ENCODE measurements around the gene MAP2K7.

Gene MAP2K7

DNA sequence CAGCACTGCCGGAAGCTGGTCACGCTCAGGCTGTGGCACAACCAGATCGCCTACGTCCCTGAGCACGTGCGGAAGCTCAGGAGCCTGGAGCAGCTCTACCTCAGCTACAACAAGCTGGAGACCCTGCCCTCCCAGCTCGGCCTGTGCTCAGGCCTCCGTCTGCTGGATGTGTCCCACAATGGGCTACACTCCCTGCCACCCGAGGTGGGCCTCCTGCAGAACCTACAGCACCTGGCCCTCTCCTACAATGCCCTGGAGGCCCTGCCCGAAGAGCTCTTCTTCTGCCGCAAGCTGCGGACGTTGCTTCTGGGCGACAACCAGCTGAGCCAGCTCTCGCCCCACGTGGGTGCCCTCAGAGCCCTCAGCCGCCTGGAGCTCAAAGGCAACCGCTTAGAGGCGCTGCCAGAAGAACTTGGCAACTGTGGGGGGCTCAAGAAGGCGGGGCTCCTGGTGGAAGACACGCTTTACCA lies 3.2 kb upstream of the MAP2K7 start:
- no peak for ATAC-seq
- TF ChIP-seq PATZ1 (CRISPR knock-in tag; IDR thresholded peaks at IDR 0.05; ENCODE audit: borderline replicate concordance), result no peak
- no peak for TF ChIP-seq ARNTL (CRISPR knock-in tag; IDR thresholded peaks at IDR 0.05; ENCODE audit: borderline replicate concordance, low read depth)
- TF ChIP-seq, protein P1, sequence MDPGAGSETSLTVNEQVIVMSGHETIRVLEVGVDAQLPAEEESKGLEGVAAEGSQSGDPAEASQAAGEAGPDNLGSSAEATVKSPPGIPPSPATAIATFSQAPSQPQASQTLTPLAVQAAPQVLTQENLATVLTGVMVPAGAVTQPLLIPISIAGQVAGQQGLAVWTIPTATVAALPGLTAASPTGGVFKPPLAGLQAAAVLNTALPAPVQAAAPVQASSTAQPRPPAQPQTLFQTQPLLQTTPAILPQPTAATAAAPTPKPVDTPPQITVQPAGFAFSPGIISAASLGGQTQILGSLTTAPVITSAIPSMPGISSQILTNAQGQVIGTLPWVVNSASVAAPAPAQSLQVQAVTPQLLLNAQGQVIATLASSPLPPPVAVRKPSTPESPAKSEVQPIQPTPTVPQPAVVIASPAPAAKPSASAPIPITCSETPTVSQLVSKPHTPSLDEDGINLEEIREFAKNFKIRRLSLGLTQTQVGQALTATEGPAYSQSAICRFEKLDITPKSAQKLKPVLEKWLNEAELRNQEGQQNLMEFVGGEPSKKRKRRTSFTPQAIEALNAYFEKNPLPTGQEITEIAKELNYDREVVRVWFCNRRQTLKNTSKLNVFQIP (CRISPR knock-in tag; IDR thresholded peaks at IDR 0.05; ENCODE audit: borderline replicate concordance, low read depth), result no peak
- no peak for TF ChIP-seq ISL1 (CRISPR knock-in tag; IDR thresholded peaks at IDR 0.05)
- TF ChIP-seq PPARA (CRISPR knock-in tag; IDR thresholded peaks at IDR 0.05; ENCODE audit: borderline replicate concordance), result no peak
- no peak for TF ChIP-seq ZNF8 (CRISPR knock-in tag; IDR thresholded peaks at IDR 0.05)
- TF ChIP-seq, protein P2, sequence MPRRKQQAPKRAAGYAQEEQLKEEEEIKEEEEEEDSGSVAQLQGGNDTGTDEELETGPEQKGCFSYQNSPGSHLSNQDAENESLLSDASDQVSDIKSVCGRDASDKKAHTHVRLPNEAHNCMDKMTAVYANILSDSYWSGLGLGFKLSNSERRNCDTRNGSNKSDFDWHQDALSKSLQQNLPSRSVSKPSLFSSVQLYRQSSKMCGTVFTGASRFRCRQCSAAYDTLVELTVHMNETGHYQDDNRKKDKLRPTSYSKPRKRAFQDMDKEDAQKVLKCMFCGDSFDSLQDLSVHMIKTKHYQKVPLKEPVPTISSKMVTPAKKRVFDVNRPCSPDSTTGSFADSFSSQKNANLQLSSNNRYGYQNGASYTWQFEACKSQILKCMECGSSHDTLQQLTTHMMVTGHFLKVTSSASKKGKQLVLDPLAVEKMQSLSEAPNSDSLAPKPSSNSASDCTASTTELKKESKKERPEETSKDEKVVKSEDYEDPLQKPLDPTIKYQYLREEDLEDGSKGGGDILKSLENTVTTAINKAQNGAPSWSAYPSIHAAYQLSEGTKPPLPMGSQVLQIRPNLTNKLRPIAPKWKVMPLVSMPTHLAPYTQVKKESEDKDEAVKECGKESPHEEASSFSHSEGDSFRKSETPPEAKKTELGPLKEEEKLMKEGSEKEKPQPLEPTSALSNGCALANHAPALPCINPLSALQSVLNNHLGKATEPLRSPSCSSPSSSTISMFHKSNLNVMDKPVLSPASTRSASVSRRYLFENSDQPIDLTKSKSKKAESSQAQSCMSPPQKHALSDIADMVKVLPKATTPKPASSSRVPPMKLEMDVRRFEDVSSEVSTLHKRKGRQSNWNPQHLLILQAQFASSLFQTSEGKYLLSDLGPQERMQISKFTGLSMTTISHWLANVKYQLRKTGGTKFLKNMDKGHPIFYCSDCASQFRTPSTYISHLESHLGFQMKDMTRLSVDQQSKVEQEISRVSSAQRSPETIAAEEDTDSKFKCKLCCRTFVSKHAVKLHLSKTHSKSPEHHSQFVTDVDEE (CRISPR knock-in tag; IDR thresholded peaks at IDR 0.05), result no peak
- TF ChIP-seq CSDC2 (CRISPR knock-in tag; IDR thresholded peaks at IDR 0.05), result no peak
- no peak for TF ChIP-seq BACH2 (CRISPR knock-in tag; IDR thresholded peaks at IDR 0.05; ENCODE audit: borderline replicate concordance)
- no peak for TF ChIP-seq GLIS3 (CRISPR knock-in tag; IDR thresholded peaks at IDR 0.05)
- TF ChIP-seq ESRRG (CRISPR knock-in tag; IDR thresholded peaks at IDR 0.05), result no peak
- no peak for TF ChIP-seq SNAI2 (CRISPR knock-in tag; IDR thresholded peaks at IDR 0.05)
- no peak for TF ChIP-seq TOX (CRISPR knock-in tag; IDR thresholded peaks at IDR 0.05; ENCODE audit: borderline replicate concordance)
- TF ChIP-seq CREB5 (CRISPR knock-in tag; IDR thresholded peaks at IDR 0.05; ENCODE audit: low read depth), result no peak

DNA sequence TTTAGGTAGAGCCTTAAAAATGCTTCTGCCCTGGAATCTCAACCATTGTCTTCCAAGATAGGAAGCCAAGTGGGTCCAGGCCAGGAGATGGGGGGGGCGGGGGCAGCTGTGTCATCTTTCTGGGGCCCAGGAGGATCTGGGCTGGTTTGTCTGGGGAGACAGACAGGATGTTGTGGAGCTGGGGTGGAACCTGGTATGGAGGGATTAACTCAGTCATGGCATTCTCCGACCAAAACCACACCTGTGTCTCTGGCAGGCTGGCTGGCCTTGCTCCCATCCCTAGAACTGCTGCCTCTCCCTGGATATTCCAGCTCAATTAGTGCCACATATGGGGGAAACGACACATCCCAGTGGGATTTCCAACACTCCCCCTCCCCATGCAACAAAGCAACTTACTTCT lies 2.7 kb upstream of the MAP2K7 start:
- TF ChIP-seq CSRNP3 (CRISPR knock-in tag; IDR thresholded peaks at IDR 0.05), result no peak
- no peak for TF ChIP-seq PPARA (CRISPR knock-in tag; IDR thresholded peaks at IDR 0.05; ENCODE audit: borderline replicate concordance)
- ATAC-seq, result no peak

DNA sequence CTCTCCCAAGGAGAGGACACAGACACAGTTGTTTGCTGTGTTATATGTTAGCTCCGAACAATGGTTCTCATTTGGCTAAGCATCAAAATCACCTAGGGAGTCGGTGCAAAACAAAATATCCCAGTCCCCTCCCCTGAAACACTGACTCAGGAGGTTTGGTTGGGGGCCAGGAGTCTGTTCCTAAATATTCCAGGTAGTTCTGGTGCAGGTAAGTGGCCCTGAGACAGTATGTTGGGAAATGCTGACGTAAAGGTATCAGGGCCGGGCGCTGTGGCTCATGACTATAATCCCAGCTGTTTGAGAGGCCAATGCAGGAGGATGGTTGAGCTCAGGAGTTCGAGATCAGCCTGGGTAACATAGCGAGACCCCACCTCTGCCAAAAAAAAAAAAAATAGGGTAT lies 2.3 kb upstream of the MAP2K7 start:
- TF ChIP-seq ARNTL (CRISPR knock-in tag; IDR thresholded peaks at IDR 0.05; ENCODE audit: borderline replicate concordance, low read depth) (no peak), PATZ1 (CRISPR knock-in tag; IDR thresholded peaks at IDR 0.05; ENCODE audit: borderline replicate concordance) (no peak), ZFP3 (CRISPR knock-in tag; IDR thresholded peaks at IDR 0.05) (no peak), CREB5 (CRISPR knock-in tag; IDR thresholded peaks at IDR 0.05; ENCODE audit: low read depth) (no peak), PPARA (CRISPR knock-in tag; IDR thresholded peaks at IDR 0.05; ENCODE audit: borderline replicate concordance) (no peak), ZFP30 (CRISPR knock-in tag; IDR thresholded peaks at IDR 0.05) (no peak), GLIS3 (CRISPR knock-in tag; IDR thresholded peaks at IDR 0.05) (no peak), ESRRG (CRISPR knock-in tag; IDR thresholded peaks at IDR 0.05) (no peak), CSDC2 (CRISPR knock-in tag; IDR thresholded peaks at IDR 0.05) (no peak), CSRNP3 (CRISPR knock-in tag; IDR thresholded peaks at IDR 0.05) (no peak), RARB (CRISPR knock-in tag; IDR thresholded peaks at IDR 0.05) (no peak), TCF4 (CRISPR knock-in tag; IDR thresholded peaks at IDR 0.05; ENCODE audit: borderline replicate concordance) (no peak), ISL1 (CRISPR knock-in tag; IDR thresholded peaks at IDR 0.05) (no peak), ZC3H10 (CRISPR knock-in tag; IDR thresholded peaks at IDR 0.05) (no peak), ZNF8 (CRISPR knock-in tag; IDR thresholded peaks at IDR 0.05) (no peak)
- TF ChIP-seq, protein P1 (CRISPR knock-in tag; IDR thresholded peaks at IDR 0.05; ENCODE audit: borderline replicate concordance, low read depth), result no peak

More for the DNA sequence above, 2.3 kb upstream of the MAP2K7 start:
- ATAC-seq, result no peak
